ENCODE data around the gene ZNF282.
"Not testable (repeated sequence)": the region's sequence is repeated elsewhere in the genome, so short reads cannot be mapped to it uniquely, and the experiment has no call there.

ZNF282 gene

DNA sequence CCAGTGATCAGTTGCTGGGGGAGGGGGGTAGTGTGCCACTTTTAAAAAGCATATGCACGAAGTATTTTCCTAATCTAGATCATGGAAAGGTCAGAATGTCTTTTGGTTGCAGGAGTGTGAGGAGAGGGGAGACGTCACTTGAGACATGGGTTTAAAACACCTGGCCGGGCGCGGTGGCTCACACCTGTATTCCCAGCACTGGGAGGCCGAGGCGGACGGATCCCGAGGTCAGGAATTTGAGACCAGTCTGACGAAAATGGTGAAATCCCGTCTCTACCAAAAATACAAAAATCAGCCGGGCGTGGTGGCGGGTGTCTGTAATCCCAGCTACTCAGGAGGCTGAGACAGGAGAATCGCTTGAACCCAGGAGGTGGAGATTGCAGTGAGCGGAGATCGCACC lies 31.0 kb downstream of the ZNF282 start:
- not testable (repeated sequence) for FAIRE-seq

- no peak for FAIRE-seq
Observed at GRCh38 chr7:149226840-149227494, 31.6 kb downstream of the ZNF282 start.

DNA sequence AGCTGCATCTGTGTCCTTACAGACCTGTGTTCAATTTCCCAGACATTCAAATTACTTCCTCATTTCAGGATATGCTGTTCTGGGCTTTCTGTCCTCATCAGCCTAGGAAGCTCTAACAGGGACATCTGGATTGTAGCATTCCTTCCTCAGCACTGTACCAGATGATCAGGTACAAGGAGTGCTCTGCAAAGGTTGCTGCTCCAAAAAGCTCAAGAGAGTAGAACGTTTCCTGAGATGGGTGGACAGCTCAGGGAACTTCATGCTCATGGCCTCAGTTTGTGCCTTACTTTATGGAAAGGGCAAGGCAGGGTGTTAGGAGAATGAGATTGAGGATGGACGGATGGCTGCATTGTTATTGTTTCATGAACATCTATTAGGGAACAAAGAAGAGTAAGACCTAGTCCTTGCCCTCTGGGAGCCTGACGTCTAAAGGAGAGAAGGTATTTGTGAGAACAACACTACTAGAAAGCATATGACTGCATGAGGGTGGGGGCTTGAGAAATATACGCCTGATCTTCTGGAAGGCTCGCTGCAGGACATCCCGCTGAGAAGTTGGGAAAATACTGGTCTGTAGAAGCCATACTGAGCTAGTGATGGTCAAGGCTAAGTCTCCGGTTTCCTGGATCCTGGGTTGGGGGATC lies 33.6 kb downstream of the ZNF282 start:
- no peak for FAIRE-seq

- no peak for FAIRE-seq
Observed at GRCh38 chr7:149229526-149229925, 34.2 kb downstream of the ZNF282 start.

DNA sequence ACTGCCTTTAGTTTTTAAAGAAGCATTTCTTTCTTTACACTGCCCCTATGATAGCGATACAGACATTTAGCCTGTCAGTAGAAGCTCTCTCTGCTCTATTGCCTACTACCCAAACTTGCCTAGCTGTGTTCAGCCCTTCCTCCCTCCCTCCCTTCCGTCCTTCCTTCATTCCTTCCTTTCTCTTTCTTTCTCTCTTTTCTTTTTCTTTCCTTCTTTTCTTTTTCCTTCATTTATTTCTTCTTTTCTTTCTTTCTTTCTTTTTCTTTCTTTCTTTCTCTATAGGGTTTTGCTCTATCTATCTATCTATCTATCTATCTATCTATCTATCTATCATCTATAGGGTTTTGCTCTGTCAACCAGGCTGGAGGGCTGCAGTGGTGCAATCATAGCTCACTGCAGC lies 37.0 kb downstream of the ZNF282 start:
- no peak for FAIRE-seq

- FAIRE-seq, result not testable (repeated sequence)
Observed at GRCh38 chr7:149233655-149234204, 38.4 kb downstream of the ZNF282 start.

DNA sequence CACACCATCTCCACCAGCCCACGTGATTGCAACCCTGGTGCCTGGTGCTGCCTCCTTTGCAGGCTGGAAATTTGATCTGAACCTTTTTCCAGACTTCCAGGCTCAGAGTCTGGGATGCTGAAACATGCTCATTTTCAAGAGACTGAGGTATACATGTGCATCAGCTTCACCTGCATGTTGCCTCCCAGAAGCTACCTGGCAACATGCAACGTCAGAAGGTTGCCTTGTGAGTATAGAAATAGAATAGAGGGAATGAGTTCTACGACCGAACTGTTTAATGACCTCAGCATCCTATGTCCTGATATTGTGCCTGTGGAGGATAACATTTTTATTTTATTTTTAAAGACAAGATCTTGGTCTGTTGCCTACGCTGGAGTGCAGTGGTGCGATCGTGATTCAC lies 42.2 kb downstream of the ZNF282 start:
- no peak for FAIRE-seq

DNA sequence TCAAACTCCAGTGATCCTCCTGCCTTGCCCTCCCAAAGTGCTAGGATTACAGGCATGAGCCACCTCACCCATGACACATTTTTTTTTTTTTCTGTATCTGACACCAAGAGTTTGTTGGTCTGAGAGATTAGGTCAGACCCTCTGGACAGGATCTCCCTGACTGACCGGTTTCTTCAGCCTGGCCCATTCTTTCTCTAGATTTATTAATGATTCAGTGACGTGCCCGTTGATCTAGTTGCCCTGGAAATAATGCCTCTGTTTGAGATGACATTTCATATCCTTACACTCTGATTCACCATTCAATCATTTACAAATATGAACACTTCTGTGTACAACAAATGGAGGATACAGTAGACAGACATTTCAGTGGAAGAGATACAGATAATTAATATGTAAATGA lies 42.7 kb downstream of the ZNF282 start:
- no peak for FAIRE-seq

DNA sequence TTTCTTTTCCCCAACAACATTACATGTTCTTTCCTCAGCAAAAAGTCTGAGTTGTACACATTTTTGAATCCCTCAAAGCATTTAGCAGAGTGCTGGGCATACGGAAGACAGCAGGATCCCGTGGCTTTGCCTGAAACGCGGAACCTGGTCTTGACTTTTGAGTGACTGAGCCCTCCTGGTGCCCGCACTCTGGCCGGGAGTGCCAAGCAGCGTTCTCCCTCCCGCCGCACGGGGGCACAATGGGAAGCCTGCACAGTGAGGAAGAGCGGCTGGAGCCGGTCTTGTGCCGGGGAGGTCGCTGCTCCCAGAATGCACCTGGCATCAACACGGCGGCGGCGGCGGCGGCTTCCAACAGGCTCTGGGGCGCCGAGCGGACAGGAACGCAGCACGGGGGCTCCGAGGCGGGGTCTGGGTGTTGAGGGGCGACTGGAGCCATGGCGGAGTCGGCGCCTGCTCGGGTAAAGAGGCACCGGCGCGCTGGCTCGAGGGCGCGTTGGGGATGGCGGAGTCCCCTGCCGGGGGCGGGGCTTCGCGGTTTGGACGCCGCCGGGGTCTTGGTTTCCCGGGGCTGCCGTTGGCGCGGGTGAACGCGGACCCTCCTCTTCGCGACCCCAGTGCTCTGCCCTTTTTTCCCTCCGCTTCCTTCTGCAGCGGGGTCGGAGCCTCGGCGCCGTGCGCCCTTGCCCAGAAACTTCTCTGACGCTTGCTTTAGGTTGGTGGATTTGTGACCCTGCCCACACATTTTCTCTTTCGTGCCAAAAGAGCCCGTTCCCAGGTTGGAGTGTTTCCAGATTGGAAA lies 44.2 kb downstream of the ZNF282 start, which contains the start of gene ZNF212:
Gene ZNF212 (plus strand): TSS at position 307 of the 799 bp plus-strand sequence. CDS start 128 bp downstream, at position 435.
- no peak for FAIRE-seq

- FAIRE-seq, result no peak
Observed at GRCh38 chr7:149240637-149241036, 45.3 kb downstream of the ZNF282 start.

DNA sequence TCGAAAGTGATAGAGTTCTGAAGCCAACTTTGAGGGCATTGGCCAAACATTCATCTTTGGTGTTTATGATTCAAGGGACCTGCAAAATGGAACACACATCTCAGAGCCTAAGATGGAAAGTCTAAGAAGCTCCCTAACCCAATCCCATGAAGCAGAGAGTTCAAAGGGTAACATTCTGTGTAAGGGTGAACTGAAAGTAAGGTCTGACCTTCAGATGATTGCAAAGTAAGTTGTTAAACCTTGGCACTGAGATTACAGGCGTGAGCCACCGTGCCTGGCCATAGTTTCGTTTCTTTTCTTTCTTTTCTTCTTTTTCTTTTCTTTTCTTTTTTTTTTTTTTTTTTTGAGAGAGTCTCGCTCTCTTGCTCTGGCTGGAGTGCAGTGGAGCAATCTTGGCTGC lies 46.4 kb downstream of the ZNF282 start:
- FAIRE-seq, result no peak

- no peak for FAIRE-seq
Observed at GRCh38 chr7:149245244-149245643, 49.9 kb downstream of the ZNF282 start.

DNA sequence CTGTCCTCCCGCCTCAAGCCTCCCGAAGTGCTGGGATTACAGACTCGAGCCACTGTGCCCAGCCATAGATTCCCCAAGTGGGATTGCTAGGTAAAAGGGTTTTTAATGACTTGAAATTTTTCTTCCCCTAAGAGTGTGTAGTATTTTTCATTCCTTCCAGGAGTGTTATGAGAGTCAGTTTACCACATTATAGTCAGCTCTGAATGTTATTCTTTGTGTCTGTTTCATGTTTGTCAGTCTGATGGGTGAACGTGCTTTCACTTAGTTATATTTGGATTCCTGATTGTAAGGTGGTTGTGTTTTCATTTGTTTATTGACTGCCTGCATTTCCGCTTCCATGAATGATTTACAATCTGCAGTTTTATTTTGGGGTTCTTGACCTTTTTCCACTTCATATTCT lies 50.4 kb downstream of the ZNF282 start:
- no peak for FAIRE-seq

DNA sequence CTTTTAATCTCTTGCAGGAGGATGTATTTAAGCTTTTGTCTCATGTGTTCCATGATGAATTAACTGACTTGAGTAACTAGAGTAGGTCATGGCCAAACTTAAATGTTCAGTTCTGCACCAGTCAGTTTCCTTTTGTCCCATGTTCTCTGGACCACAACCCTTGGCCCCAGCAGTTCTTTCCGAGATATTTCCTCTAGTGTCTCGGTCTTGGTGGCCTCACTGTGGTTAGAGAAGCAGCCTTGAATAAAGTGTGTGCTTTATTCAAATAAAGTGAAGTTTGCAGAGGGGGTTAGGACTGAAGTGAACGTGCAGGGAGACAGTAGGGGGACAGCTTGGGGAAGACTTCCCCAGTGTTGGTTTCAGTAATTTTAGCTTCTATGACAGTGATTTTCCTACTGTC lies 53.4 kb downstream of the ZNF282 start:
- no peak for FAIRE-seq

GRCh38 chr7:149250151-149250550 lies 54.8 kb downstream of the ZNF282 start:
- not testable (repeated sequence) for FAIRE-seq

DNA sequence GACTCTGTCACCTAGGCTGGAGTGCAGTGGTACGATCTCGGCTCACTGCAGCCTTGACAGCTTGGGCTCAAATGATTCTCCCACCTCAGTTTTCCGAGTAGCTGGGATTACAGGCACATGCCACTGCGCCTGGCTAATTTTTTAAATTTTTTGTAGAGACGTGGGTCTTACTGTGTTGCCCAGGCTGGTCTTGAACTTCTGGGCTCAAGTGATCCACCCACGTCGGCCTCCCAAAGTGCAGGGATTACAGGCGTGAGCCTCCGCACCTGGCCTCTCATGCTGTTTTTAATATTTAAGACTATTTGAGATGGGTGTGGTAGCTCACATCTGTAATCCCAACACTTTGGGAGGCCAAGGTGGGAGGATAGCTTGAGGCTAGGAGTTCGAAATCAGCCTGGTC lies 56.2 kb downstream of the ZNF282 start:
- not testable (repeated sequence) for FAIRE-seq

GRCh38 chr7:149252378-149252777 lies 57.0 kb downstream of the ZNF282 start:
- no peak for FAIRE-seq

GRCh38 chr7:149253665-149254064 lies 58.3 kb downstream of the ZNF282 start:
- FAIRE-seq, result no peak

DNA sequence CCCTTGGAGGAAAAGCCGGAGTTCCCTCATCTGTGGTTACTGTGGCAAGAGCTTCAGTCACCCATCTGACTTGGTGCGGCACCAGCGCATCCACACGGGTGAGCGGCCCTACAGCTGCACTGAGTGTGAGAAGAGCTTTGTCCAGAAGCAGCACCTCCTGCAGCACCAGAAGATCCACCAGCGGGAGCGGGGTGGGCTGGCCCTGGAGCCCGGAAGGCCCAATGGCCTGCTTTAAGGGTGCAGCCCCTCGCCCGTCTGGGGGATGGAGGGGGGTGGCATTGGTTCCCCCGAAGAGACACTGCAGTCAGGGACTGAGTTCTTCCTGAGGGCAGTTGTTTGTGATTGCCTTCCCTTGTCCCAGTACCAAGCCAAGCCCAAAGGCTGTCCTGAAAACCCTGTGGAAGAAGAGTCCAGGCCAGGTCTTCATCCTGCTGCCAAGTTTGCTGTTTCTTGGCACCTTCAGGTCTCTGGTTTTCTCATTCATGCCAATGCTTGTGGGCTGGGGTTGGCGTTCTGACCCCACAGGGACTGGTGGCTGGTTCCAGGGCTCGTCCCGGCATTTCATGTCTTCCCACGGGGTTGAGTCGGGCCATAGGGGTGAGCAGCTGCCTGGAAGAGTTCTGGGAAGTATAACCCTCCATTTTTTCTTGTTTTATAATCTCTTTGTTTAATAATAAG lies 59.0 kb downstream of the ZNF282 start:
- no peak for FAIRE-seq

- FAIRE-seq, result no peak
Observed at GRCh38 chr7:149255174-149255573, 59.8 kb downstream of the ZNF282 start.

- no peak for FAIRE-seq
Observed at GRCh38 chr7:149256568-149256967, 61.2 kb downstream of the ZNF282 start.

DNA sequence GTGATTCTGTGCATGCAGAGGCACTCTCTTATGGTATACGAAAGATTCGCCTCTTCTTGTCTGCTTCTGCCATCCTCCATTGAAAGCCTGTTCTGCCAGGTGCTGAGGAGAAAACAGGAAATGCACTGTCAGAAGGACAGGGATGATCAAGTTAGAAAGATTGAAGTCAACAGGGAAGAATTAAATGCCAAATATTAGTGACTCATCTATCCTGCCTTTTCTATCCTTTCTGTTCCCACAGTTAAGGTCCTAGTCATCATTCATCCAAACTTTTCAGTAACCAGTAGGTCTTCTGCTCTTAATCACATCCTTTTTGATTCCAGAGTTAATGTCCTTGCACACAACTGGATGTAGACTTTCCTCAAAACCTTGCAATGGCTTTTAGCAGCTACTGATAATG lies 61.8 kb downstream of the ZNF282 start:
- no peak for FAIRE-seq

GRCh38 chr7:149261316-149261828 lies 66.0 kb downstream of the ZNF282 start:
- FAIRE-seq, result no peak

All from A204.1 (cell line).